ENCODE results near the gene RP9.

- TF ChIP-seq POLR2A (IDR thresholded peaks at IDR 0.05): no peak
- TF ChIP-seq, protein P1, sequence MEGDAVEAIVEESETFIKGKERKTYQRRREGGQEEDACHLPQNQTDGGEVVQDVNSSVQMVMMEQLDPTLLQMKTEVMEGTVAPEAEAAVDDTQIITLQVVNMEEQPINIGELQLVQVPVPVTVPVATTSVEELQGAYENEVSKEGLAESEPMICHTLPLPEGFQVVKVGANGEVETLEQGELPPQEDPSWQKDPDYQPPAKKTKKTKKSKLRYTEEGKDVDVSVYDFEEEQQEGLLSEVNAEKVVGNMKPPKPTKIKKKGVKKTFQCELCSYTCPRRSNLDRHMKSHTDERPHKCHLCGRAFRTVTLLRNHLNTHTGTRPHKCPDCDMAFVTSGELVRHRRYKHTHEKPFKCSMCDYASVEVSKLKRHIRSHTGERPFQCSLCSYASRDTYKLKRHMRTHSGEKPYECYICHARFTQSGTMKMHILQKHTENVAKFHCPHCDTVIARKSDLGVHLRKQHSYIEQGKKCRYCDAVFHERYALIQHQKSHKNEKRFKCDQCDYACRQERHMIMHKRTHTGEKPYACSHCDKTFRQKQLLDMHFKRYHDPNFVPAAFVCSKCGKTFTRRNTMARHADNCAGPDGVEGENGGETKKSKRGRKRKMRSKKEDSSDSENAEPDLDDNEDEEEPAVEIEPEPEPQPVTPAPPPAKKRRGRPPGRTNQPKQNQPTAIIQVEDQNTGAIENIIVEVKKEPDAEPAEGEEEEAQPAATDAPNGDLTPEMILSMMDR (IDR thresholded peaks at IDR 0.05): no peak
Measured at GRCh38 chr7:33053721-33054120, 55.5 kb downstream of the RP9 start.

Data from adrenal gland (tissue), 5 donors.